ENCODE data around the gene XRN2. TPM values are rescaled to one million over a fixed set of nuclear protein-coding genes. Genes with fewer than 3 reads are reported as not detected.
A peak's percentile ranks its signal among the peaks of the same experiment; 100 is the strongest.

Gene XRN2
- total RNA-seq, 1 donor from 2014 or later: 46.1 TPM

DNA sequence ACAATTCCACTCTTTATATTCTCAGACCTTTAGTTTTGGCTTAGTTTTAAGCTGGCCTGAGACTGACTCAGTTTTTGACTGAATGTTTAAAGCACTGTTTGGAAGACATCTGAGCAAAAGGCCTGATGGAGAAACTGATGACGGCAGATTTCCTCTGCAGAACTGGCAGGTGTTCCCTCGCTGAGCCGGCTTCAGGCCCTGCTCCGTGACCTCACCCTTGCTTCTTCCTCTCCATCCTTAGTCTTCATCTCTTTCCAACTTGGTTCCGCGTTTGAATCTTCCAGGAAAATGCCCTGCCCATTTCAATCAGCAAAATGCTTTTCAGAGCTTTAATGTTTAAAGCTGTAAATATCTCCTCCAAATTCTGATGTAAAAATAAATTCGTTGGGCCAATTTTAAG, 87.6 kb downstream of the XRN2 start:
- TF ChIP-seq, protein P1, sequence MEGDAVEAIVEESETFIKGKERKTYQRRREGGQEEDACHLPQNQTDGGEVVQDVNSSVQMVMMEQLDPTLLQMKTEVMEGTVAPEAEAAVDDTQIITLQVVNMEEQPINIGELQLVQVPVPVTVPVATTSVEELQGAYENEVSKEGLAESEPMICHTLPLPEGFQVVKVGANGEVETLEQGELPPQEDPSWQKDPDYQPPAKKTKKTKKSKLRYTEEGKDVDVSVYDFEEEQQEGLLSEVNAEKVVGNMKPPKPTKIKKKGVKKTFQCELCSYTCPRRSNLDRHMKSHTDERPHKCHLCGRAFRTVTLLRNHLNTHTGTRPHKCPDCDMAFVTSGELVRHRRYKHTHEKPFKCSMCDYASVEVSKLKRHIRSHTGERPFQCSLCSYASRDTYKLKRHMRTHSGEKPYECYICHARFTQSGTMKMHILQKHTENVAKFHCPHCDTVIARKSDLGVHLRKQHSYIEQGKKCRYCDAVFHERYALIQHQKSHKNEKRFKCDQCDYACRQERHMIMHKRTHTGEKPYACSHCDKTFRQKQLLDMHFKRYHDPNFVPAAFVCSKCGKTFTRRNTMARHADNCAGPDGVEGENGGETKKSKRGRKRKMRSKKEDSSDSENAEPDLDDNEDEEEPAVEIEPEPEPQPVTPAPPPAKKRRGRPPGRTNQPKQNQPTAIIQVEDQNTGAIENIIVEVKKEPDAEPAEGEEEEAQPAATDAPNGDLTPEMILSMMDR (IDR thresholded peaks at IDR 0.05): no peak
- peaks cover 14% of the 10 kb centered on the region for H3K4me1 Mint-ChIP-seq (ENCODE audit: low read depth)

GRCh38 chr20:21391185-21391971, 88.2 kb downstream of the XRN2 start:
- H3K4me3 Mint-ChIP-seq (ENCODE audit: unreplicated experiment): peak overlapping the region; percentile 24
- peaks cover 50% of the 10 kb centered on the region for H3K27me3 Mint-ChIP-seq (ENCODE audit: low read depth)
- H3K4me1 Mint-ChIP-seq (ENCODE audit: low read depth): peaks cover 14% of the 10 kb centered on the region
- no peaks in the 10 kb centered on the region for H3K9me3 Mint-ChIP-seq (ENCODE audit: low read depth)
- DNase-seq (ENCODE audit: low spot score): peak; percentile 82
- no peak overlapping the region for H3K27ac Mint-ChIP-seq (ENCODE audit: unreplicated experiment)
- TF ChIP-seq, protein P1 (IDR thresholded peaks at IDR 0.05): no peak
- peaks cover 34% of the 10 kb centered on the region for H3K36me3 Mint-ChIP-seq (ENCODE audit: low read depth)

More for the DNA sequence above, 87.6 kb downstream of the XRN2 start:
- Mint-ChIP-seq H3K27me3 (ENCODE audit: low read depth) (peaks cover 50% of the 10 kb centered on the region), H3K36me3 (ENCODE audit: low read depth) (peaks cover 35% of the 10 kb centered on the region), H3K27ac (ENCODE audit: unreplicated experiment) (no peak overlapping the region), H3K4me3 (ENCODE audit: unreplicated experiment) (no peak overlapping the region), H3K9me3 (ENCODE audit: low read depth) (no peaks in the 10 kb centered on the region)
- no peak for DNase-seq (ENCODE audit: low spot score)

- Mint-ChIP-seq H3K4me1 (ENCODE audit: low read depth) (peaks cover 14% of the 10 kb centered on the region), H3K27me3 (ENCODE audit: low read depth) (peaks cover 50% of the 10 kb centered on the region), H3K36me3 (ENCODE audit: low read depth) (peaks cover 29% of the 10 kb centered on the region), H3K4me3 (ENCODE audit: unreplicated experiment) (peak overlapping the region; percentile 24), H3K9me3 (ENCODE audit: low read depth) (no peaks in the 10 kb centered on the region), H3K27ac (ENCODE audit: unreplicated experiment) (no peak overlapping the region)
- TF ChIP-seq, protein P1 (IDR thresholded peaks at IDR 0.05): no peak
- DNase-seq (ENCODE audit: low spot score): no peak
Measured at GRCh38 chr20:21391972-21392352, 88.8 kb downstream of the XRN2 start.

GRCh38 chr20:21393166-21393565, 90.0 kb downstream of the XRN2 start:
- Mint-ChIP-seq H3K36me3 (ENCODE audit: low read depth) (peaks cover 22% of the 10 kb centered on the region), H3K9me3 (ENCODE audit: low read depth) (no peaks in the 10 kb centered on the region), H3K27ac (ENCODE audit: unreplicated experiment) (no peak overlapping the region), H3K4me3 (ENCODE audit: unreplicated experiment) (no peak overlapping the region), H3K4me1 (ENCODE audit: low read depth) (peaks cover 14% of the 10 kb centered on the region), H3K27me3 (ENCODE audit: low read depth) (peaks cover 58% of the 10 kb centered on the region)
- DNase-seq (ENCODE audit: low spot score): no peak
- TF ChIP-seq, protein P1 (IDR thresholded peaks at IDR 0.05): no peak

DNA sequence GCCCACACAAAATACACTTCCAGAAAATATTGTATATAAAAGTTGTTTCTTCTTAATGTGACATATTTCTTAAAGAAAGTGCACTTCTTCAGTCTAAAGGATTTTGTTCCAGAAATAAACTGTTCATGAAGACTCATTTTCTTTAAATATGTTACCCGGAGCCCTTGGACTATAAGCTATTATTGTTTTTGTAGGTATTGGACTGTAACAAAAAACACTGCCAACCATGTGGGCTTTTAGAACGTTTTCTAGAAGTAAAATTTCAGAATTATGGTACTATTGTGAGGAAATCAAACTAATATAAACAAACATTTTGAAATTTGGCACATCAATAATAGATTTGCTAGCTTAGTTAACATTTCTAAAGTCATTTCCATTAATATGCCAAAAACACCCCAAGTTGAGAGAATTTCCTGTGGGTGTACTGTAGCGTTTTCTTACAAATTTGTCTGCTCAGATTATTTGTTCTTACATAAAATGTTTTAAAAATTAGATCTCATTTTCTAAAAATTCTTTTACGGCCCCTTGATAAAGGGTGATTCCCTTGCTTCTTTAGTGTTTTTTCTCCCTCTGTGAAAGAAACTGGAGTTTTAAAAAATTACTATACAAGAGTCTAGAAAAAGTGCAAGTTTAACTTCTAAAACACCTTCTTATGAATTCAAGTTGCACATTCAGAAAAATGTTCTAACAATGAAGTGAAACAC, 90.8 kb downstream of the XRN2 start:
- Mint-ChIP-seq H3K9me3 (ENCODE audit: low read depth) (no peaks in the 10 kb centered on the region), H3K27ac (ENCODE audit: unreplicated experiment) (no peak overlapping the region), H3K27me3 (ENCODE audit: low read depth) (peaks cover 66% of the 10 kb centered on the region), H3K4me1 (ENCODE audit: low read depth) (peaks cover 14% of the 10 kb centered on the region), H3K4me3 (ENCODE audit: unreplicated experiment) (no peak overlapping the region), H3K36me3 (ENCODE audit: low read depth) (peaks cover 21% of the 10 kb centered on the region)
- TF ChIP-seq, protein P1 (IDR thresholded peaks at IDR 0.05): no peak
- DNase-seq (ENCODE audit: low spot score): no peak

Data from chondrocyte (in vitro differentiated cells).